ENCODE results near the gene LRP4. TPM values are rescaled to one million over a fixed set of nuclear protein-coding genes. Genes with fewer than 3 reads are reported as not detected.

LRP4 gene
- total and polyA plus RNA-seq, 2 of the 8 experiments (the other 6 are each of a cell fraction or from before 2014, with no cell fraction given): 5.4 to 22.1 TPM

DNA sequence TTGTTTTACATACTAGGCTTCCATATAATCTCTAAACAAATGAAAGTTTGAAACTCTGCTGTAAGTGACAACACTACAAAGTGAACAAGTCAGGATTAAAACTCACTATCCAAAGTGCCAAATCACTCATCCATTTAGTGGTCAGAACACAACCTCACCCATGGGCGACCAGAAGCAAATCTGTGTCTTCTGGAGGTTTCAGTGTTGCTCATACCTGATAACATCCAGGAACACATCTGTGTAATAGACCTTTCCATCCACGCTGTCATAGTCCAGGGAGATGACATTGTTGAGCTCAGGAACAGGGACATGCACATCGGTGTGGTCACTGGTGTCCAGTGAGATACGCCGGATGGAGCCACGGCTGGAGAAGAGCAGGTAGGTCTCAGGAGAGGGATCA, 43.8 kb downstream of the LRP4 start:
- Histone ChIP-seq H3K9ac (replicated peaks in 1 of 4; ENCODE audit: extremely low read depth in 1 of 4, low read depth in 3 of 4, low read length in 3 of 4) (no peak overlapping the region), H3K4me1 (replicated peaks in 1 of 4; ENCODE audit: control insufficient read depth in 3 of 4, insufficient read depth in 4 of 4, low read length in 3 of 4) (no peaks in the 10 kb centered on the region)
- 91% methylated on average over 6 of the region's 6 CpGs; no CpG with 5 or more reads in 1 of the 2 experiments for WGBS, 2 experiments (ENCODE audit: extremely low coverage in 1 of 2, insufficient coverage in 1 of 2, insufficient read length in 1 of 2, insufficient replicate concordance in 2 of 2, low coverage in 1 of 2, low lambda C conversion rate in 2 of 2, missing lambda C conversion rate in 1 of 2)

More for the DNA sequence above, 43.8 kb downstream of the LRP4 start:
- Histone ChIP-seq H2BK20ac (ENCODE audit: low read length) (no peak overlapping the region), H4K20me1 (replicated peaks in 1 of 2; ENCODE audit: control insufficient read depth in 1 of 2, insufficient read depth in 2 of 2, low read length in 2 of 2) (peaks cover 0 to 1% of the 10 kb centered on the region in 2 experiments), H2AFZ (ENCODE audit: low read length) (no peak overlapping the region), H3K14ac (ENCODE audit: insufficient read length) (no peak overlapping the region), H2BK15ac (ENCODE audit: low read length) (no peak overlapping the region), H2BK5ac (ENCODE audit: low read depth, low read length) (no peak overlapping the region), H3K79me1 (ENCODE audit: low read depth, low read length) (no peaks in the 10 kb centered on the region), H3K23ac (ENCODE audit: insufficient read length) (no peak overlapping the region), H3K4me2 (ENCODE audit: insufficient read depth in 1 of 2, low read depth in 2 of 2, low read length in 2 of 2) (no peak overlapping the region), H2BK120ac (replicated peaks; ENCODE audit: low read depth, low read length) (no peak overlapping the region), H4K8ac (ENCODE audit: extremely low read depth, insufficient read depth, low read length) (no peak overlapping the region), H3K9me3 (ENCODE audit: insufficient read depth in 2 of 2, low read depth in 1 of 2, low read length in 1 of 2) (no peaks in the 10 kb centered on the region), H3K18ac (ENCODE audit: extremely low read depth, low read length) (no peak overlapping the region), H2BK12ac (ENCODE audit: low read depth, low read length) (no peak overlapping the region), H3K4me3 (ENCODE audit: extremely low read depth in 1 of 4, insufficient read depth in 2 of 4, low read depth in 3 of 4, low read length in 4 of 4) (no peak overlapping the region), H3K27me3 (replicated peaks in 1 of 4; ENCODE audit: control insufficient read depth in 3 of 4, extremely low read depth in 1 of 4, insufficient read depth in 3 of 4, low read length in 3 of 4) (no peaks in the 10 kb centered on the region), H3K27ac (ENCODE audit: low read depth, low read length) (no peak overlapping the region), H3K4ac (replicated peaks; ENCODE audit: insufficient read length, low read depth, low read length) (no peak overlapping the region), H3K23me2 (ENCODE audit: low read depth, low read length) (no peaks in the 10 kb centered on the region), H2AK5ac (ENCODE audit: low read depth, low read length) (no peak overlapping the region), H3K56ac (replicated peaks; ENCODE audit: insufficient read length, low read depth, low read length) (no peak overlapping the region), H4K5ac (ENCODE audit: insufficient read length, low read depth, low read length) (no peak overlapping the region), H3K79me2 (ENCODE audit: control insufficient read depth in 1 of 2, insufficient read depth in 2 of 2, low read length in 2 of 2) (no peaks in the 10 kb centered on the region), H3K36me3 (ENCODE audit: control insufficient read depth in 2 of 4, insufficient read depth in 4 of 4, low read length in 3 of 4) (peaks cover 10 to 47% (median 34%) of the 10 kb centered on the region in 4 experiments), H4K91ac (replicated peaks; ENCODE audit: insufficient read length, low read length) (no peak overlapping the region)
- DNase-seq (ENCODE audit: low read depth in 1 of 2, low spot score in 2 of 2) (no peak), FAIRE-seq (no peak)
- CTCF ChIA-PET (ENCODE audit: partially characterized antibody): interaction anchor here (0.5 to 1.6 kb wide), 3 partner anchors 9 to 154 kb away, joined by 3 to 5 read pairs (median 4); no protein-coding TSS in a partner anchor
- TF ChIP-seq SRF (IDR thresholded peaks at IDR 0.05; ENCODE audit: low read depth, low read length): no peak
- TF ChIP-seq EGR1 (IDR thresholded peaks at IDR 0.05; ENCODE audit: borderline replicate concordance, low read depth, low read length): no peak
- no peak for TF ChIP-seq TAF1 (IDR thresholded peaks at IDR 0.05; ENCODE audit: low read depth, low read length)
- TF ChIP-seq CREB1 (IDR thresholded peaks at IDR 0.05): no peak
- TF ChIP-seq NANOG (IDR thresholded peaks at IDR 0.05; ENCODE audit: insufficient read depth, low read depth, low read length, poor library complexity, severe bottlenecking): no peak
- TF ChIP-seq POLR2AphosphoS5 (IDR thresholded peaks at IDR 0.05; ENCODE audit: low read depth, low read length): no peak
- no peak for TF ChIP-seq MAFK (IDR thresholded peaks at IDR 0.05; ENCODE audit: low read depth, low read length)
- TF ChIP-seq BACH1 (IDR thresholded peaks at IDR 0.05; ENCODE audit: low read length): no peak
- no peak for TF ChIP-seq NRF1 (IDR thresholded peaks at IDR 0.05; ENCODE audit: low read depth, low read length)
- TF ChIP-seq, protein P1, sequence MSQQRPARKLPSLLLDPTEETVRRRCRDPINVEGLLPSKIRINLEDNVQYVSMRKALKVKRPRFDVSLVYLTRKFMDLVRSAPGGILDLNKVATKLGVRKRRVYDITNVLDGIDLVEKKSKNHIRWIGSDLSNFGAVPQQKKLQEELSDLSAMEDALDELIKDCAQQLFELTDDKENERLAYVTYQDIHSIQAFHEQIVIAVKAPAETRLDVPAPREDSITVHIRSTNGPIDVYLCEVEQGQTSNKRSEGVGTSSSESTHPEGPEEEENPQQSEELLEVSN (IDR thresholded peaks at IDR 0.05): no peak
- no peak for TF ChIP-seq RBBP5 (IDR thresholded peaks at IDR 0.05; ENCODE audit: borderline replicate concordance, low read depth, low read length)
- no peak for TF ChIP-seq JUN (IDR thresholded peaks at IDR 0.05; ENCODE audit: low read depth, low read length)
- no peak for TF ChIP-seq HDAC6 (IDR thresholded peaks at IDR 0.05; ENCODE audit: low read depth, low read length)
- TF ChIP-seq SP2 (IDR thresholded peaks at IDR 0.05; ENCODE audit: low read length): no peak
- POLR2A ChIA-PET (ENCODE audit: partially characterized antibody): interaction anchor here (0.6 kb wide), 1 partner anchor 1197 kb away, joined by 3 read pairs; no protein-coding TSS in a partner anchor
